Keratinocyte (primary cell): ENCODE data around the gene PAPOLA.

ENCODE experiments used
- EZH2 ChIP-seq: IDR thresholded peaks from one replicate; pipeline ENCODE4 v1.6.1; 2012; ENCODE audit warnings: inconsistent platforms, mild to moderate bottlenecking, low read length, moderate library complexity
- TF ChIP-seq, protein P1 (sequence below), 3 experiments: IDR thresholded peaks in 1 of 3; conservative IDR thresholded peaks in 1 of 3; optimal IDR thresholded peaks in 1 of 3; 2 replicates in 2 of 3; 3 replicates in 1 of 3; pipeline versions ENCODE3 to v1.5.1; 2011; ENCODE audit warnings: low read length in 3 of 3, mild to moderate bottlenecking in 3 of 3, moderate library complexity in 2 of 3, control low read depth in 1 of 3, inconsistent platforms in 1 of 3; ENCODE audit not compliant: insufficient read depth in 2 of 3; ENCODE audit errors: extremely low read depth in 1 of 3

DNA sequence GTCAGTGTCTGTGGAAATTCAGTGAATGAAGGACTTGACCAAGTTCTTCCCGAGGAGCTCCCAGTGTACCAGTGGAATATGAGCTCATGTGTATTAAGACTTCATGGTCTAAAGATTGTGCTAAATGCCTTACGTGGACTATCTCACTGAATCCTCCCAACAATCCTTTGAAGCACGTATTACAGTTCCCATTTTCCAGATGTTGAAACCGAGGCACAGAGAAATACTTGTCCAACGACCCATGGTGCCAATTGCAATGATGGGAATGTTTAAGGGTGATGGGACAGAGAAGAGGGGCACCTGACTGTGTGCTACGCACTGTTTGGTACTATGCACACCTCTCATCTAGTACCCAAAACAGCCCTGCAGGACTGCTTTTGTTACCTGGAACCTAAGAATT, 77.2 kb downstream of the PAPOLA start:
- TF ChIP-seq, protein P1, sequence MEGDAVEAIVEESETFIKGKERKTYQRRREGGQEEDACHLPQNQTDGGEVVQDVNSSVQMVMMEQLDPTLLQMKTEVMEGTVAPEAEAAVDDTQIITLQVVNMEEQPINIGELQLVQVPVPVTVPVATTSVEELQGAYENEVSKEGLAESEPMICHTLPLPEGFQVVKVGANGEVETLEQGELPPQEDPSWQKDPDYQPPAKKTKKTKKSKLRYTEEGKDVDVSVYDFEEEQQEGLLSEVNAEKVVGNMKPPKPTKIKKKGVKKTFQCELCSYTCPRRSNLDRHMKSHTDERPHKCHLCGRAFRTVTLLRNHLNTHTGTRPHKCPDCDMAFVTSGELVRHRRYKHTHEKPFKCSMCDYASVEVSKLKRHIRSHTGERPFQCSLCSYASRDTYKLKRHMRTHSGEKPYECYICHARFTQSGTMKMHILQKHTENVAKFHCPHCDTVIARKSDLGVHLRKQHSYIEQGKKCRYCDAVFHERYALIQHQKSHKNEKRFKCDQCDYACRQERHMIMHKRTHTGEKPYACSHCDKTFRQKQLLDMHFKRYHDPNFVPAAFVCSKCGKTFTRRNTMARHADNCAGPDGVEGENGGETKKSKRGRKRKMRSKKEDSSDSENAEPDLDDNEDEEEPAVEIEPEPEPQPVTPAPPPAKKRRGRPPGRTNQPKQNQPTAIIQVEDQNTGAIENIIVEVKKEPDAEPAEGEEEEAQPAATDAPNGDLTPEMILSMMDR (optimal IDR thresholded peaks at IDR 0.05 in 1 of 3, IDR thresholded peaks at IDR 0.05 in 1 of 3, conservative IDR thresholded peaks at IDR 0.05 in 1 of 3; ENCODE audit: extremely low read depth in 1 of 3, insufficient read depth in 2 of 3, low read length in 3 of 3) = no peak
- no peak for TF ChIP-seq EZH2
